HepG2 (cell line): ENCODE results near the gene RPRML. TPM values are rescaled to one million over a fixed set of nuclear protein-coding genes. Genes with fewer than 3 reads are reported as not detected.

ENCODE experiments used
- AGO1 ChIP-seq: fragments of 200-400 bp; formaldehyde crosslinking; IDR thresholded peaks from 2 replicates; pipeline ENCODE4 v1.6.1; 2017; ENCODE audit warnings: mild to moderate bottlenecking, low read depth, low read length, moderate library complexity; ENCODE audit not compliant: poor library complexity, severe bottlenecking
- ARNT2 ChIP-seq: sonication (generic); formaldehyde crosslinking; IDR thresholded peaks from 2 replicates; pipeline ENCODE4 v1.8.0; 2022; ENCODE audit warnings: mild to moderate bottlenecking, low read depth, missing genetic modification reagents, moderate library complexity
- ATF2 ChIP-seq: sonication (generic); formaldehyde crosslinking; IDR thresholded peaks from 2 replicates; pipeline ENCODE4 v1.4.0; 2020; ENCODE audit warnings: missing genetic modification reagents
- GZF1 ChIP-seq: sonication (generic); formaldehyde crosslinking; IDR thresholded peaks from 2 replicates; pipeline ENCODE4 v1.5.1; 2020; ENCODE audit warnings: mild to moderate bottlenecking, missing genetic modification reagents
- HOXA7 ChIP-seq: sonication (generic); formaldehyde crosslinking; IDR thresholded peaks from 2 replicates; pipeline ENCODE4 v1.8.1; 2022; ENCODE audit warnings: mild to moderate bottlenecking, missing genetic modification reagents, moderate library complexity
- MTA1 ChIP-seq: sonication (generic); formaldehyde crosslinking; IDR thresholded peaks from 2 replicates; pipeline ENCODE4 v1.4.0; 2020; ENCODE audit warnings: missing genetic modification reagents, mild to moderate bottlenecking, borderline replicate concordance
- MTERF4 ChIP-seq: sonication (generic); formaldehyde crosslinking; IDR thresholded peaks from 2 replicates; pipeline ENCODE4 v1.8.0; 2023; ENCODE audit warnings: mild to moderate bottlenecking, missing genetic modification reagents
- NFE2 ChIP-seq: sonication (generic); formaldehyde crosslinking; IDR thresholded peaks from 2 replicates; pipeline ENCODE4 v1.4.0; 2020; ENCODE audit warnings: missing genetic modification reagents
- NFIC ChIP-seq: IDR thresholded peaks from 2 replicates; pipeline ENCODE4 v1.6.1; 2012; ENCODE audit warnings: mild to moderate bottlenecking, low read length, inconsistent platforms
- RNF2 ChIP-seq: fragments of 450-650 bp; conservative IDR thresholded peaks from 2 replicates; pipeline ENCODE4 v1.6.1; 2016; ENCODE audit warnings: low read depth
- SOX13 ChIP-seq, 3 experiments: fragments of 450-650 bp in 1 of 3; sonication (generic) in 1 of 3; formaldehyde crosslinking in 1 of 3; IDR thresholded peaks in 2 of 3; conservative IDR thresholded peaks in 1 of 3; 2 replicates each; pipeline versions ENCODE4 v1.5.0 to v1.6.1; 2016 to 2020; ENCODE audit warnings: antibody characterized with exemption in 1 of 3, mild to moderate bottlenecking in 1 of 3, missing compliant biosample characterization in 1 of 3, missing genetic modification reagents in 1 of 3, moderate library complexity in 1 of 3
- SYNCRIP ChIP-seq: fragments of 200-400 bp; formaldehyde crosslinking; IDR thresholded peaks from 2 replicates; pipeline ENCODE4 v1.6.1; 2018; ENCODE audit warnings: mild to moderate bottlenecking, low read depth, low read length; ENCODE audit not compliant: insufficient read depth
- TFDP2 ChIP-seq: sonication (generic); formaldehyde crosslinking; IDR thresholded peaks from 2 replicates; pipeline ENCODE4 v1.4.0; 2020; ENCODE audit warnings: missing genetic modification reagents
- TOE1 ChIP-seq: sonication (generic); formaldehyde crosslinking; IDR thresholded peaks from 2 replicates; pipeline ENCODE4 v1.4.0; 2020; ENCODE audit warnings: mild to moderate bottlenecking, missing genetic modification reagents
- U2AF1 ChIP-seq: fragments of 200-400 bp; formaldehyde crosslinking; optimal IDR thresholded peaks from 2 replicates; pipeline ENCODE3; 2017; ENCODE audit warnings: mild to moderate bottlenecking, low read depth, low read length
- ZGPAT ChIP-seq: IDR thresholded peaks from 2 replicates; pipeline ENCODE4 v1.6.1; 2016; ENCODE audit warnings: mild to moderate bottlenecking
- ZNF550 ChIP-seq: sonication (generic); formaldehyde crosslinking; IDR thresholded peaks from 2 replicates; pipeline ENCODE4 v1.4.0; 2020; ENCODE audit warnings: mild to moderate bottlenecking, missing genetic modification reagents, borderline replicate concordance
- ZNF564 ChIP-seq: sonication (generic); formaldehyde crosslinking; IDR thresholded peaks from 2 replicates; pipeline ENCODE4 v1.8.1; 2023; ENCODE audit warnings: mild to moderate bottlenecking, missing genetic modification reagents
- ZNF567 ChIP-seq: sonication (generic); formaldehyde crosslinking; IDR thresholded peaks from 2 replicates; pipeline ENCODE4 v1.8.1; 2023; ENCODE audit warnings: mild to moderate bottlenecking, missing genetic modification reagents, borderline replicate concordance
- ZNF672 ChIP-seq: sonication (generic); formaldehyde crosslinking; IDR thresholded peaks from 2 replicates; pipeline ENCODE4 v1.8.1; 2022; ENCODE audit warnings: missing genetic modification reagents
- ZNF749 ChIP-seq: sonication (generic); formaldehyde crosslinking; IDR thresholded peaks from 2 replicates; pipeline ENCODE4 v1.8.0; 2022; ENCODE audit warnings: mild to moderate bottlenecking, missing genetic modification reagents, moderate library complexity, borderline replicate concordance
- ZNF777 ChIP-seq: sonication (generic); formaldehyde crosslinking; IDR thresholded peaks from 2 replicates; pipeline ENCODE4 v1.4.0; 2020; ENCODE audit warnings: missing genetic modification reagents
- ZSCAN31 ChIP-seq: sonication (generic); formaldehyde crosslinking; IDR thresholded peaks from 2 replicates; pipeline ENCODE4 v1.5.0; 2020; ENCODE audit warnings: low read depth, mild to moderate bottlenecking, missing genetic modification reagents
- polyA plus RNA-seq, 8 experiments: library from polyadenylated mRNA; depleted of rRNA in 3 of 8; stranded (reverse) in 7 of 8; unstranded in 1 of 8; fragments of >200 nt; fragmentation: Illumina TruSeq in 4 of 8; extraction: Trizol in 4 of 8; gene quantifications; 2 replicates each; pipeline versions ENCODE4 v1.2.1 to v1.2.3, GENCODE V29; 2011 to 2016; ENCODE audit warnings: low read depth in 4 of 8, missing spikeins in 1 of 8, mixed read lengths in 1 of 8; ENCODE audit not compliant: insufficient read depth in 1 of 8
- total RNA-seq, 5 experiments: library from RNA; depleted of rRNA; stranded (reverse); fragments of >200 nt; fragmentation: Illumina TruSeq; extraction: Trizol; gene quantifications; 2 replicates each; pipeline ENCODE4 v1.2.3, GENCODE V29; 2016; ENCODE audit warnings: low read depth in 1 of 5

The RPRML gene
- total and polyA plus RNA-seq, 2 of the 13 experiments (the other 11 are each of a cell fraction or from before 2014, with no cell fraction given): not detected

- TF ChIP-seq ZGPAT (CRISPR knock-in tag) (peak; percentile 98), TFDP2 (peak; percentile 90), ATF2 (CRISPR knock-in tag) (peak; percentile 84), NFE2 (CRISPR knock-in tag) (no peak), AGO1 (no peak), ZNF749 (CRISPR knock-in tag) (peak; percentile 95; the same call in 1 of the 2 replicates), ZNF564 (peak; percentile 70), TOE1 (CRISPR knock-in tag) (0 out of 2 replicates have a peak, but pooled peaks have one; percentile 92), MTERF4 (CRISPR knock-in tag) (peak; percentile 93), ZNF550 (0 out of 2 replicates have a peak, but pooled peaks have one; percentile 94), U2AF1 (peak; percentile 93), SOX13 (IDR thresholded peaks at IDR 0.05) (peak; percentile 62; the same call in 1 of the 2 replicates), SOX13 (CRISPR knock-in tag; conservative IDR thresholded peaks at IDR 0.05 in 1 of 2, IDR thresholded peaks at IDR 0.05 in 1 of 2) (peak; percentile 44 to 84; a peak in 2 of 4 replicates), RNF2 (peak; percentile 94), ZSCAN31 (CRISPR knock-in tag) (peak; percentile 89), MTA1 (CRISPR knock-in tag) (peak; percentile 99), ARNT2 (CRISPR knock-in tag) (peak; percentile 94), GZF1 (CRISPR knock-in tag) (peak; percentile 75; the same call in 1 of the 2 replicates), ZNF777 (CRISPR knock-in tag) (peak; percentile 62; the same call in 1 of the 2 replicates), NFIC (0 out of 2 replicates have a peak, but pooled peaks have one; percentile 37), ZNF567 (CRISPR knock-in tag) (peak; percentile 97), ZNF672 (CRISPR knock-in tag) (peak; percentile 85), SYNCRIP (no peak), HOXA7 (CRISPR knock-in tag) (0 out of 2 replicates have a peak, but pooled peaks have one; percentile 69)
Observed at GRCh38 chr17:46943501-46944393, 35.3 kb downstream of the RPRML start (continued).
